ENCODE data around the gene RSPO1.
"Not testable (repeated sequence)": the region's sequence is repeated elsewhere in the genome, so short reads cannot be mapped to it uniquely, and the experiment has no call there.

The RSPO1 gene

GRCh38 chr1:37634244-37634991 is at the start of gene RSPO1:
TSS of gene RSPO1 (minus strand) at chr1:37634892. CDS start at chr1:37629661, 5,231 bp downstream.
- Histone ChIP-seq H3K9me3 (ENCODE audit: control insufficient read depth in 5 of 5, low read length in 5 of 5) (no peaks in the 10 kb centered on the region), H3K27me3 (ENCODE audit: control insufficient read depth in 5 of 5, insufficient read depth in 4 of 5, low read length in 5 of 5) (peaks cover 55 to 86% (median 76%) of the 10 kb centered on the region in 5 donors), H3K4me1 (ENCODE audit: control insufficient read depth in 5 of 5, insufficient read depth in 5 of 5, low read length in 5 of 5) (peaks cover 0 to 14% (median 8%) of the 10 kb centered on the region in 5 donors), H3K36me3 (ENCODE audit: control insufficient read depth in 5 of 5, insufficient read depth in 5 of 5, low read length in 5 of 5) (no peaks in the 10 kb centered on the region), H3K4me3 (ENCODE audit: low read depth in 1 of 5, low read length in 5 of 5) (peak within 1 kb of the TSS in 1 of 5 donors; percentile 31), H3K27ac (ENCODE audit: low read depth, low read length) (no peak within 1 kb of the TSS), H3K9ac (ENCODE audit: low read length in 5 of 5) (no peak within 1 kb of the TSS)

- H3K9ac ChIP-seq (ENCODE audit: low read length in 5 of 5); H3K27me3 ChIP-seq (ENCODE audit: control insufficient read depth in 5 of 5, insufficient read depth in 4 of 5, low read length in 5 of 5); H3K27ac ChIP-seq (ENCODE audit: low read depth, low read length); H3K9me3 ChIP-seq (ENCODE audit: control insufficient read depth in 5 of 5, low read length in 5 of 5); H3K4me1 ChIP-seq (ENCODE audit: control insufficient read depth in 5 of 5, insufficient read depth in 5 of 5, low read length in 5 of 5); H3K4me3 ChIP-seq (ENCODE audit: low read depth in 1 of 5, low read length in 5 of 5): not testable (repeated sequence)
- peaks cover 18 to 60% (median 44%) of the 10 kb centered on the region in 5 donors for H3K36me3 ChIP-seq (ENCODE audit: control insufficient read depth in 5 of 5, insufficient read depth in 5 of 5, low read length in 5 of 5)
Measured at GRCh38 chr1:37684182-37684581, 49.5 kb upstream of the RSPO1 start.

GRCh38 chr1:37682334-37682987 is 47.8 kb upstream of the RSPO1 start:
- Histone ChIP-seq H3K36me3 (ENCODE audit: control insufficient read depth in 5 of 5, insufficient read depth in 5 of 5, low read length in 5 of 5) (peaks cover 18 to 52% (median 41%) of the 10 kb centered on the region in 5 donors), H3K9me3 (ENCODE audit: control insufficient read depth in 5 of 5, low read length in 5 of 5) (no peaks in the 10 kb centered on the region), H3K4me3 (ENCODE audit: low read depth in 1 of 5, low read length in 5 of 5) (no peak overlapping the region), H3K27me3 (ENCODE audit: control insufficient read depth in 5 of 5, insufficient read depth in 4 of 5, low read length in 5 of 5) (no peaks in the 10 kb centered on the region), H3K4me1 (ENCODE audit: control insufficient read depth in 5 of 5, insufficient read depth in 5 of 5, low read length in 5 of 5) (no peaks in the 10 kb centered on the region), H3K27ac (ENCODE audit: low read depth, low read length) (no peak overlapping the region), H3K9ac (ENCODE audit: low read length in 5 of 5) (no peak overlapping the region)

GRCh38 chr1:37680933-37681332 is 46.2 kb upstream of the RSPO1 start:
- no peak overlapping the region for H3K27ac ChIP-seq (ENCODE audit: low read depth, low read length)
- no peak overlapping the region for H3K9ac ChIP-seq (ENCODE audit: low read length in 5 of 5)
- no peaks in the 10 kb centered on the region for H3K9me3 ChIP-seq (ENCODE audit: control insufficient read depth in 5 of 5, low read length in 5 of 5)
- H3K4me3 ChIP-seq (ENCODE audit: low read depth in 1 of 5, low read length in 5 of 5), result no peak overlapping the region
- H3K4me1 ChIP-seq (ENCODE audit: control insufficient read depth in 5 of 5, insufficient read depth in 5 of 5, low read length in 5 of 5), result peaks cover 0 to 10% (median 9%) of the 10 kb centered on the region in 5 donors
- H3K27me3 ChIP-seq (ENCODE audit: control insufficient read depth in 5 of 5, insufficient read depth in 4 of 5, low read length in 5 of 5), result no peaks in the 10 kb centered on the region
- H3K36me3 ChIP-seq (ENCODE audit: control insufficient read depth in 5 of 5, insufficient read depth in 5 of 5, low read length in 5 of 5), result peaks cover 17 to 41% (median 33%) of the 10 kb centered on the region in 5 donors

- Histone ChIP-seq H3K27me3 (ENCODE audit: control insufficient read depth in 5 of 5, insufficient read depth in 4 of 5, low read length in 5 of 5) (peaks cover 0 to 5% (median 2%) of the 10 kb centered on the region in 5 donors), H3K27ac (ENCODE audit: low read depth, low read length) (no peak overlapping the region)
Measured at GRCh38 chr1:37677808-37678207, 43.1 kb upstream of the RSPO1 start.

GRCh38 chr1:37677143-37677439 is 42.4 kb upstream of the RSPO1 start:
- Histone ChIP-seq H3K36me3 (ENCODE audit: control insufficient read depth in 5 of 5, insufficient read depth in 5 of 5, low read length in 5 of 5) (peaks cover 0 to 9% (median 3%) of the 10 kb centered on the region in 5 donors), H3K4me3 (ENCODE audit: low read depth in 1 of 5, low read length in 5 of 5) (no peak overlapping the region), H3K9me3 (ENCODE audit: control insufficient read depth in 5 of 5, low read length in 5 of 5) (no peaks in the 10 kb centered on the region), H3K4me1 (ENCODE audit: control insufficient read depth in 5 of 5, insufficient read depth in 5 of 5, low read length in 5 of 5) (peaks cover 0 to 18% (median 16%) of the 10 kb centered on the region in 5 donors), H3K27me3 (ENCODE audit: control insufficient read depth in 5 of 5, insufficient read depth in 4 of 5, low read length in 5 of 5) (peaks cover 0 to 11% (median 5%) of the 10 kb centered on the region in 5 donors), H3K27ac (ENCODE audit: low read depth, low read length) (no peak overlapping the region), H3K9ac (ENCODE audit: low read length in 5 of 5) (no peak overlapping the region)

More at GRCh38 chr1:37677808-37678207, 43.1 kb upstream of the RSPO1 start:
- Histone ChIP-seq H3K36me3 (ENCODE audit: control insufficient read depth in 5 of 5, insufficient read depth in 5 of 5, low read length in 5 of 5) (peaks cover 0 to 13% (median 6%) of the 10 kb centered on the region in 5 donors), H3K9me3 (ENCODE audit: control insufficient read depth in 5 of 5, low read length in 5 of 5) (no peaks in the 10 kb centered on the region), H3K9ac (ENCODE audit: low read length in 5 of 5) (no peak overlapping the region), H3K4me1 (ENCODE audit: control insufficient read depth in 5 of 5, insufficient read depth in 5 of 5, low read length in 5 of 5) (peaks cover 0 to 18% (median 16%) of the 10 kb centered on the region in 5 donors), H3K4me3 (ENCODE audit: low read depth in 1 of 5, low read length in 5 of 5) (no peak overlapping the region)

GRCh38 chr1:37676281-37677142 is 41.8 kb upstream of the RSPO1 start:
- Histone ChIP-seq H3K4me1 (ENCODE audit: control insufficient read depth in 5 of 5, insufficient read depth in 5 of 5, low read length in 5 of 5) (peaks cover 0 to 18% (median 16%) of the 10 kb centered on the region in 5 donors), H3K36me3 (ENCODE audit: control insufficient read depth in 5 of 5, insufficient read depth in 5 of 5, low read length in 5 of 5) (peaks cover 0 to 8% (median 3%) of the 10 kb centered on the region in 5 donors), H3K9ac (ENCODE audit: low read length in 5 of 5) (peak overlapping the region in 1 of 5 donors; percentile 8), H3K9me3 (ENCODE audit: control insufficient read depth in 5 of 5, low read length in 5 of 5) (no peaks in the 10 kb centered on the region), H3K4me3 (ENCODE audit: low read depth in 1 of 5, low read length in 5 of 5) (no peak overlapping the region), H3K27me3 (ENCODE audit: control insufficient read depth in 5 of 5, insufficient read depth in 4 of 5, low read length in 5 of 5) (peaks cover 0 to 13% (median 5%) of the 10 kb centered on the region in 5 donors), H3K27ac (ENCODE audit: low read depth, low read length) (peak overlapping the region; percentile 30)

GRCh38 chr1:37673920-37674319 is 39.2 kb upstream of the RSPO1 start:
- Histone ChIP-seq H3K36me3 (ENCODE audit: control insufficient read depth in 5 of 5, insufficient read depth in 5 of 5, low read length in 5 of 5) (no peaks in the 10 kb centered on the region), H3K4me3 (ENCODE audit: low read depth in 1 of 5, low read length in 5 of 5) (no peak overlapping the region), H3K4me1 (ENCODE audit: control insufficient read depth in 5 of 5, insufficient read depth in 5 of 5, low read length in 5 of 5) (peaks cover 0 to 18% (median 16%) of the 10 kb centered on the region in 5 donors), H3K27me3 (ENCODE audit: control insufficient read depth in 5 of 5, insufficient read depth in 4 of 5, low read length in 5 of 5) (peaks cover 0 to 17% (median 5%) of the 10 kb centered on the region in 5 donors), H3K9ac (ENCODE audit: low read length in 5 of 5) (no peak overlapping the region), H3K27ac (ENCODE audit: low read depth, low read length) (no peak overlapping the region), H3K9me3 (ENCODE audit: control insufficient read depth in 5 of 5, low read length in 5 of 5) (no peaks in the 10 kb centered on the region)

GRCh38 chr1:37672136-37672870 is 37.6 kb upstream of the RSPO1 start:
- Histone ChIP-seq H3K27ac (ENCODE audit: low read depth, low read length) (no peak overlapping the region), H3K36me3 (ENCODE audit: control insufficient read depth in 5 of 5, insufficient read depth in 5 of 5, low read length in 5 of 5) (no peaks in the 10 kb centered on the region), H3K9me3 (ENCODE audit: control insufficient read depth in 5 of 5, low read length in 5 of 5) (no peaks in the 10 kb centered on the region), H3K4me1 (ENCODE audit: control insufficient read depth in 5 of 5, insufficient read depth in 5 of 5, low read length in 5 of 5) (peaks cover 0 to 21% (median 19%) of the 10 kb centered on the region in 5 donors), H3K4me3 (ENCODE audit: low read depth in 1 of 5, low read length in 5 of 5) (no peak overlapping the region), H3K9ac (ENCODE audit: low read length in 5 of 5) (no peak overlapping the region), H3K27me3 (ENCODE audit: control insufficient read depth in 5 of 5, insufficient read depth in 4 of 5, low read length in 5 of 5) (peaks cover 0 to 21% (median 5%) of the 10 kb centered on the region in 5 donors)
